HepG2 (cell line): ENCODE measurements around the gene ODC1. TPM values are rescaled to one million over a fixed set of nuclear protein-coding genes. Genes with fewer than 3 reads are reported as not detected.
A peak's percentile ranks its signal among the peaks of the same experiment; 100 is the strongest.

Experiments
- ARNTL ChIP-seq: sonication (generic); formaldehyde crosslinking; IDR thresholded peaks from 2 replicates; pipeline ENCODE4 v1.4.0; 2020; ENCODE audit warnings: mild to moderate bottlenecking, missing genetic modification reagents
- BRCA1 ChIP-seq: sonication (generic); formaldehyde crosslinking; IDR thresholded peaks from 2 replicates; pipeline ENCODE4 v1.4.0; 2020; ENCODE audit warnings: missing genetic modification reagents
- GZF1 ChIP-seq: sonication (generic); formaldehyde crosslinking; IDR thresholded peaks from 2 replicates; pipeline ENCODE4 v1.5.1; 2020; ENCODE audit warnings: mild to moderate bottlenecking, missing genetic modification reagents
- HDAC6 ChIP-seq: fragments of 200-600 bp; sonication (generic); IDR thresholded peaks from 2 replicates; pipeline ENCODE4 v1.7.0; 2017; ENCODE audit warnings: mild to moderate bottlenecking, antibody characterized with exemption, low read length, low read depth
- ISL2 ChIP-seq: sonication (generic); formaldehyde crosslinking; IDR thresholded peaks from 2 replicates; pipeline ENCODE4 v1.5.0; 2020; ENCODE audit warnings: missing genetic modification reagents
- KAT7 ChIP-seq: IDR thresholded peaks from 2 replicates; pipeline ENCODE4 v1.6.1; 2018; ENCODE audit warnings: borderline replicate concordance, missing compliant biosample characterization
- KDM4B ChIP-seq: sonication (generic); formaldehyde crosslinking; IDR thresholded peaks from 2 replicates; pipeline ENCODE4 v1.4.0; 2020; ENCODE audit warnings: missing genetic modification reagents
- SALL1 ChIP-seq: sonication (generic); formaldehyde crosslinking; IDR thresholded peaks from 2 replicates; pipeline ENCODE4 v1.8.0; 2022; ENCODE audit warnings: mild to moderate bottlenecking, missing genetic modification reagents
- SPEN ChIP-seq: sonication (generic); formaldehyde crosslinking; IDR thresholded peaks from 2 replicates; pipeline ENCODE4 v1.5.1; 2020; ENCODE audit warnings: low read depth, mild to moderate bottlenecking, missing genetic modification reagents
- STAG1 ChIP-seq: sonication (generic); formaldehyde crosslinking; IDR thresholded peaks from 2 replicates; pipeline ENCODE4 v1.4.0; 2020; ENCODE audit warnings: missing genetic modification reagents
- TCF7L2 ChIP-seq: IDR thresholded peaks from 2 replicates; pipeline ENCODE4 v1.6.1; 2011; ENCODE audit warnings: mild to moderate bottlenecking, low read depth, low read length, moderate library complexity
- THYN1 ChIP-seq: sonication (generic); formaldehyde crosslinking; IDR thresholded peaks from 2 replicates; pipeline ENCODE4 v1.8.1; 2023; ENCODE audit warnings: low read depth, mild to moderate bottlenecking, moderate library complexity, missing genetic modification reagents, borderline replicate concordance
- ZSCAN22 ChIP-seq: sonication (generic); formaldehyde crosslinking; IDR thresholded peaks from 2 replicates; pipeline ENCODE4 v1.4.0; 2020; ENCODE audit warnings: mild to moderate bottlenecking, missing genetic modification reagents
- polyA plus RNA-seq, 8 experiments: library from polyadenylated mRNA; depleted of rRNA in 3 of 8; stranded (reverse) in 7 of 8; unstranded in 1 of 8; fragments of >200 nt; fragmentation: Illumina TruSeq in 4 of 8; extraction: Trizol in 4 of 8; gene quantifications; 2 replicates each; pipeline versions ENCODE4 v1.2.1 to v1.2.3, GENCODE V29; 2011 to 2016; ENCODE audit warnings: low read depth in 4 of 8, missing spikeins in 1 of 8, mixed read lengths in 1 of 8; ENCODE audit not compliant: insufficient read depth in 1 of 8
- total RNA-seq, 5 experiments: library from RNA; depleted of rRNA; stranded (reverse); fragments of >200 nt; fragmentation: Illumina TruSeq; extraction: Trizol; gene quantifications; 2 replicates each; pipeline ENCODE4 v1.2.3, GENCODE V29; 2016; ENCODE audit warnings: low read depth in 1 of 5
- TF ChIP-seq, protein P1 (sequence below): sonication (generic); formaldehyde crosslinking; conservative IDR thresholded peaks from 2 replicates; pipeline ENCODE4 v1.8.0; 2022; ENCODE audit warnings: missing genetic modification reagents
- TF ChIP-seq, protein P2 (sequence below): sonication (generic); formaldehyde crosslinking; IDR thresholded peaks from 2 replicates; pipeline ENCODE4 v1.4.0; 2020; ENCODE audit warnings: mild to moderate bottlenecking, missing genetic modification reagents
- TF ChIP-seq, protein P3 (sequence below): sonication (generic); formaldehyde crosslinking; IDR thresholded peaks from 2 replicates; pipeline ENCODE4 v1.4.0; 2020; ENCODE audit warnings: low read depth, missing genetic modification reagents
- TF ChIP-seq, protein P4 (sequence below): sonication (generic); formaldehyde crosslinking; IDR thresholded peaks from 2 replicates; pipeline ENCODE4 v1.4.0; 2020; ENCODE audit warnings: missing genetic modification reagents, mild to moderate bottlenecking, borderline replicate concordance
- TF ChIP-seq, protein P5 (sequence below): sonication (generic); formaldehyde crosslinking; IDR thresholded peaks from 2 replicates; pipeline ENCODE4 v1.8.1; 2023; ENCODE audit warnings: missing genetic modification reagents, inconsistent platforms, borderline replicate concordance

ODC1 gene
- total and polyA plus RNA-seq, 2 of the 13 experiments (the other 11 are each of a cell fraction or from before 2014, with no cell fraction given) = 142 to 371 TPM

DNA sequence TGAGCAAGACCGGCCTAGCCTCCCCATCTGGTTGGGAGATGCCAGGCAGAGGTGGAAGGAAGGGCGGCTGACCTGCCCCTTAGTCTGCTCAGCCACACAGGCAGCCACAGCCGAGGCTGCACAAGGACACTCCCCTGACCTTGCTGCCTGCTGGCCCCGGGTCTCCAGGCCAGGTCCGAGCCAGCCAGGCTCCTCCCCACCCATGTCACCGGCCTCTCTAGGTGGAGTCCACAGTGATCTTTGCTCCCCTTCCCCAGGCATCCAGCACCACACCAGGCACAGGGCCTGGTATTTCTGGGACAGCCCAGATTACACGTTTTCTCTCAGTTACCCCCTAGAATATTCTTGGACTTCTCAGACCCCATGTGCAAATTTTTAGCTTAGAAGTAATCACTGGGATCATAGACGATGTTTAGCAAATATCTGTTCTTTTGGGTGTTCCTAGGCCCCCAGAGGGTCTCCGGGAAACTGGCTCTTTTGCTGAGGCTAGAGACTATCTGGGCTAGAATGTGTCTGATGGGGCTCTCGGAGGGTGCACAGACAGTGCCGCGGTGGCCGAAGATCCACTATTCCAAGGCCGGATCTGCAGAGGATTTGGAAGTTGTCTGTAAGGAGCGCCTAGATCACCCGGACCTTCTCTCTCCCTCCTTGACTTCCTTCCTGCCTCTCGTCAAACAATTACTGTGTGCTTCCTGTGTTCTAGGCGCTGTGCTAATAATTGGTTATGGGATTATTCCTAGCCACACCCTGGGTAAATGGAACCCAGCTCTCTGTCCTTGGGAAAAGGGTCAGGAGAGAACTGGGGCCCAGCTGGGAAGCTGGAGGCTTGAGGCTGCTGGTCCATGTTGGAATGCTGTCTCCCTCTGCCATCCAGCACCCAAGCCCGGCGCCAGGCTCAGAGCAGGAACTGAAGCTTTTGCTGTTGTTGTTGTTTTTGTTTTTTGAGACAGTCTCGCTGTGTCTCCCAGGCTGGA is 46.9 kb downstream of the ODC1 start (continued):
- TF ChIP-seq, protein P1, sequence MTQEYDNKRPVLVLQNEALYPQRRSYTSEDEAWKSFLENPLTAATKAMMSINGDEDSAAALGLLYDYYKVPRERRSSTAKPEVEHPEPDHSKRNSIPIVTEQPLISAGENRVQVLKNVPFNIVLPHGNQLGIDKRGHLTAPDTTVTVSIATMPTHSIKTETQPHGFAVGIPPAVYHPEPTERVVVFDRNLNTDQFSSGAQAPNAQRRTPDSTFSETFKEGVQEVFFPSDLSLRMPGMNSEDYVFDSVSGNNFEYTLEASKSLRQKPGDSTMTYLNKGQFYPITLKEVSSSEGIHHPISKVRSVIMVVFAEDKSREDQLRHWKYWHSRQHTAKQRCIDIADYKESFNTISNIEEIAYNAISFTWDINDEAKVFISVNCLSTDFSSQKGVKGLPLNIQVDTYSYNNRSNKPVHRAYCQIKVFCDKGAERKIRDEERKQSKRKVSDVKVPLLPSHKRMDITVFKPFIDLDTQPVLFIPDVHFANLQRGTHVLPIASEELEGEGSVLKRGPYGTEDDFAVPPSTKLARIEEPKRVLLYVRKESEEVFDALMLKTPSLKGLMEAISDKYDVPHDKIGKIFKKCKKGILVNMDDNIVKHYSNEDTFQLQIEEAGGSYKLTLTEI (CRISPR knock-in tag) = no peak
- TF ChIP-seq, protein P2, sequence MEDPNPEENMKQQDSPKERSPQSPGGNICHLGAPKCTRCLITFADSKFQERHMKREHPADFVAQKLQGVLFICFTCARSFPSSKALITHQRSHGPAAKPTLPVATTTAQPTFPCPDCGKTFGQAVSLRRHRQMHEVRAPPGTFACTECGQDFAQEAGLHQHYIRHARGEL (CRISPR knock-in tag) = no peak
- TF ChIP-seq ARNTL (CRISPR knock-in tag) (no peak), THYN1 (no peak), KDM4B (CRISPR knock-in tag) (no peak), ISL2 (peak; percentile 13), SALL1 (CRISPR knock-in tag) (peak; percentile 77), SPEN (CRISPR knock-in tag) (peak; percentile 52; the same call in 1 of the 2 replicates), TCF7L2 (no peak), HDAC6 (no peak), BRCA1 (CRISPR knock-in tag) (no peak), STAG1 (CRISPR knock-in tag) (peak; percentile 25), GZF1 (CRISPR knock-in tag) (no peak), KAT7 (CRISPR knock-in tag) (no peak), ZSCAN22 (CRISPR knock-in tag) (no peak)
- TF ChIP-seq, protein P3, sequence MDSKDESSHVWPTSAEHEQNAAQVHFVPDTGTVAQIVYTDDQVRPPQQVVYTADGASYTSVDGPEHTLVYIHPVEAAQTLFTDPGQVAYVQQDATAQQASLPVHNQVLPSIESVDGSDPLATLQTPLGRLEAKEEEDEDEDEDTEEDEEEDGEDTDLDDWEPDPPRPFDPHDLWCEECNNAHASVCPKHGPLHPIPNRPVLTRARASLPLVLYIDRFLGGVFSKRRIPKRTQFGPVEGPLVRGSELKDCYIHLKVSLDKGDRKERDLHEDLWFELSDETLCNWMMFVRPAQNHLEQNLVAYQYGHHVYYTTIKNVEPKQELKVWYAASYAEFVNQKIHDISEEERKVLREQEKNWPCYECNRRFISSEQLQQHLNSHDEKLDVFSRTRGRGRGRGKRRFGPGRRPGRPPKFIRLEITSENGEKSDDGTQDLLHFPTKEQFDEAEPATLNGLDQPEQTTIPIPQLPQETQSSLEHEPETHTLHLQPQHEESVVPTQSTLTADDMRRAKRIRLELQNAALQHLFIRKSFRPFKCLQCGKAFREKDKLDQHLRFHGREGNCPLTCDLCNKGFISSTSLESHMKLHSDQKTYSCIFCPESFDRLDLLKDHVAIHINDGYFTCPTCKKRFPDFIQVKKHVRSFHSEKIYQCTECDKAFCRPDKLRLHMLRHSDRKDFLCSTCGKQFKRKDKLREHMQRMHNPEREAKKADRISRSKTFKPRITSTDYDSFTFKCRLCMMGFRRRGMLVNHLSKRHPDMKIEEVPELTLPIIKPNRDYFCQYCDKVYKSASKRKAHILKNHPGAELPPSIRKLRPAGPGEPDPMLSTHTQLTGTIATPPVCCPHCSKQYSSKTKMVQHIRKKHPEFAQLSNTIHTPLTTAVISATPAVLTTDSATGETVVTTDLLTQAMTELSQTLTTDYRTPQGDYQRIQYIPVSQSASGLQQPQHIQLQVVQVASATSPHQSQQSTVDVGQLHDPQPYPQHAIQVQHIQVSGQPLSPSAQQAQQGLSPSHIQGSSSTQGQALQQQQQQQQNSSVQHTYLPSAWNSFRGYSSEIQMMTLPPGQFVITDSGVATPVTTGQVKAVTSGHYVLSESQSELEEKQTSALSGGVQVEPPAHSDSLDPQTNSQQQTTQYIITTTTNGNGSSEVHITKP (CRISPR knock-in tag) = no peak
- TF ChIP-seq, protein P4, sequence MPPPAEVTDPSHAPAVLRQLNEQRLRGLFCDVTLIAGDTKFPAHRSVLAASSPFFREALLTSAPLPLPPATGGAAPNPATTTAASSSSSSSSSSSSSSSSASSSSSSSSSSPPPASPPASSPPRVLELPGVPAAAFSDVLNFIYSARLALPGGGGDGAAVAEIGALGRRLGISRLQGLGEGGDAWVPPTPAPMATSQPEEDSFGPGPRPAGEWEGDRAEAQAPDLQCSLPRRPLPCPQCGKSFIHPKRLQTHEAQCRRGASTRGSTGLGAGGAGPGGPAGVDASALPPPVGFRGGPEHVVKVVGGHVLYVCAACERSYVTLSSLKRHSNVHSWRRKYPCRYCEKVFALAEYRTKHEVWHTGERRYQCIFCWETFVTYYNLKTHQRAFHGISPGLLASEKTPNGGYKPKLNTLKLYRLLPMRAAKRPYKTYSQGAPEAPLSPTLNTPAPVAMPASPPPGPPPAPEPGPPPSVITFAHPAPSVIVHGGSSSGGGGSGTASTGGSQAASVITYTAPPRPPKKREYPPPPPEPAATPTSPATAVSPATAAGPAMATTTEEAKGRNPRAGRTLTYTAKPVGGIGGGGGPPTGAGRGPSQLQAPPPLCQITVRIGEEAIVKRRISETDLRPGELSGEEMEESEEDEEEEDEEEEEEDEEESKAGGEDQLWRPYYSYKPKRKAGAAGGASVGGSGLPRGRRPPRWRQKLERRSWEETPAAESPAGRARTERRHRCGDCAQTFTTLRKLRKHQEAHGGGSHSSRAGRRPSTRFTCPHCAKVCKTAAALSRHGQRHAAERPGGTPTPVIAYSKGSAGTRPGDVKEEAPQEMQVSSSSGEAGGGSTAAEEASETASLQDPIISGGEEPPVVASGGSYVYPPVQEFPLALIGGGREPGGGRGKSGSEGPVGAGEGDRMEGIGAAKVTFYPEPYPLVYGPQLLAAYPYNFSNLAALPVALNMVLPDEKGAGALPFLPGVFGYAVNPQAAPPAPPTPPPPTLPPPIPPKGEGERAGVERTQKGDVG (CRISPR knock-in tag) = no peak; the same call in 1 of the 2 replicates
- TF ChIP-seq, protein P5, sequence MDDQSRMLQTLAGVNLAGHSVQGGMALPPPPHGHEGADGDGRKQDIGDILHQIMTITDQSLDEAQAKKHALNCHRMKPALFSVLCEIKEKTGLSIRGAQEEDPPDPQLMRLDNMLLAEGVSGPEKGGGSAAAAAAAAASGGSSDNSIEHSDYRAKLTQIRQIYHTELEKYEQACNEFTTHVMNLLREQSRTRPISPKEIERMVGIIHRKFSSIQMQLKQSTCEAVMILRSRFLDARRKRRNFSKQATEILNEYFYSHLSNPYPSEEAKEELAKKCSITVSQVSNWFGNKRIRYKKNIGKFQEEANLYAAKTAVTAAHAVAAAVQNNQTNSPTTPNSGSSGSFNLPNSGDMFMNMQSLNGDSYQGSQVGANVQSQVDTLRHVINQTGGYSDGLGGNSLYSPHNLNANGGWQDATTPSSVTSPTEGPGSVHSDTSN (CRISPR knock-in tag) = no peak
